ENCODE data around the gene PZP.
"Not testable (repeated sequence)": the region's sequence is repeated elsewhere in the genome, so short reads cannot be mapped to it uniquely, and the experiment has no call there.

The PZP gene

GRCh38 chr12:9235519-9235918 is 27.3 kb upstream of the PZP start:
- TF ChIP-seq CTCF (IDR thresholded peaks at IDR 0.05; ENCODE audit: low read depth, low read length, missing control alignments), result no peak
- no peak overlapping the region for H3K4me3 ChIP-seq (ENCODE audit: low read depth, low read length)
- no peak for DNase-seq (ENCODE audit: low read depth)
- in situ Hi-C loops (cut with HindIII; ENCODE audit: low sequenced_read_pairs), result no loop called here

- TF ChIP-seq CTCF (IDR thresholded peaks at IDR 0.05; ENCODE audit: low read depth, low read length, missing control alignments), result no peak
- in situ Hi-C loops (cut with HindIII; ENCODE audit: low sequenced_read_pairs), result no loop called here
- no peak for DNase-seq (ENCODE audit: low read depth)
- H3K4me3 ChIP-seq (ENCODE audit: low read depth, low read length), result no peak overlapping the region
Observed at GRCh38 chr12:9227950-9228349, 19.8 kb upstream of the PZP start.

- in situ Hi-C loops (cut with HindIII; ENCODE audit: low sequenced_read_pairs), result no loop called here
- DNase-seq (ENCODE audit: low read depth), result no peak
- H3K4me3 ChIP-seq (ENCODE audit: low read depth, low read length), result no peak overlapping the region
- TF ChIP-seq CTCF (IDR thresholded peaks at IDR 0.05; ENCODE audit: low read depth, low read length, missing control alignments), result no peak
Observed at GRCh38 chr12:9223830-9224229, 15.6 kb upstream of the PZP start.

GRCh38 chr12:9221483-9221882 is 13.3 kb upstream of the PZP start:
- in situ Hi-C loops (cut with HindIII; ENCODE audit: low sequenced_read_pairs), result no loop called here
- TF ChIP-seq CTCF (IDR thresholded peaks at IDR 0.05; ENCODE audit: low read depth, low read length, missing control alignments), result no peak
- no peak for DNase-seq (ENCODE audit: low read depth)
- H3K4me3 ChIP-seq (ENCODE audit: low read depth, low read length), result no peak overlapping the region

- DNase-seq (ENCODE audit: low read depth); H3K4me3 ChIP-seq (ENCODE audit: low read depth, low read length); in situ Hi-C loops (cut with HindIII; ENCODE audit: low sequenced_read_pairs): not testable (repeated sequence)
Observed at GRCh38 chr12:9221011-9221410, 12.8 kb upstream of the PZP start.

- in situ Hi-C loops (cut with HindIII; ENCODE audit: low sequenced_read_pairs), result no loop called here
- TF ChIP-seq CTCF (IDR thresholded peaks at IDR 0.05; ENCODE audit: low read depth, low read length, missing control alignments), result no peak
Observed at GRCh38 chr12:9214534-9214933, 6.3 kb upstream of the PZP start.

GRCh38 chr12:9211687-9212086 is 3.5 kb upstream of the PZP start:
- no peak for TF ChIP-seq CTCF (IDR thresholded peaks at IDR 0.05; ENCODE audit: low read depth, low read length, missing control alignments)
- in situ Hi-C loops (cut with HindIII; ENCODE audit: low sequenced_read_pairs), result no loop called here
- DNase-seq (ENCODE audit: low read depth), result no peak
- H3K4me3 ChIP-seq (ENCODE audit: low read depth, low read length), result no peak overlapping the region

More at GRCh38 chr12:9214534-9214933, 6.3 kb upstream of the PZP start:
- no peak overlapping the region for H3K4me3 ChIP-seq (ENCODE audit: low read depth, low read length)
- DNase-seq (ENCODE audit: low read depth), result no peak
